PC-9 (cell line): ENCODE data around the gene CYP27C1. TPM values are rescaled to one million over a fixed set of nuclear protein-coding genes. Genes with fewer than 3 reads are reported as not detected.

Experiments
- BruUV-seq: library from RNA; stranded (reverse); fragments of 400-500 nt; replicated peaks from 2 replicates; lab custom pipeline; 2021; lab: Mats Ljungman, UMichigan
- CTCF ChIA-PET: fragments of 300-600 bp; sonication (Branson Sonifier 250); formaldehyde crosslinking; loops from one replicate; lab custom pipeline; 2022; ENCODE audit warnings: antibody characterized with exemption; lab: Charles Lee
- POLR2A ChIA-PET: fragments of 300-600 bp; sonication (Branson Sonifier 250); formaldehyde crosslinking; loops from one replicate; lab custom pipeline; 2022; ENCODE audit warnings: antibody characterized with exemption; ENCODE audit not compliant: unreplicated experiment; lab: Charles Lee
- DNase-seq, 2 experiments: peaks; one replicate each; pipeline versions ENCODE4 v3.0.0 to v3.0.0-alpha.2; 2015 to 2022; ENCODE audit warnings: mixed read lengths in 1 of 2
- H2AFZ ChIP-seq: fragments of 200-600 bp; sonication (generic); 2 replicates; pipeline ENCODE4 v1.8.1; 2017; ENCODE audit warnings: antibody characterized with exemption
- H3F3A ChIP-seq: fragments of 200-600 bp; sonication (generic); 2 replicates; pipeline ENCODE4 v1.8.1; 2017; ENCODE audit warnings: antibody characterized with exemption, mild to moderate bottlenecking, low read depth; ENCODE audit not compliant: insufficient read depth
- H3K27ac ChIP-seq: fragments of 200-600 bp; sonication (generic); 2 replicates; pipeline ENCODE4 v1.6.1; 2016; ENCODE audit warnings: mixed run types
- H3K27me3 ChIP-seq: fragments of 200-600 bp; sonication (generic); 2 replicates; pipeline ENCODE4 v1.6.1; 2016; ENCODE audit warnings: low read depth, mixed run types; ENCODE audit not compliant: insufficient read depth
- H3K36me3 ChIP-seq: fragments of 200-600 bp; sonication (generic); 2 replicates; pipeline ENCODE4 v1.6.1; 2016; ENCODE audit warnings: low read depth, mixed run types
- H3K4me1 ChIP-seq: fragments of 200-600 bp; sonication (generic); replicated peaks from 2 replicates; pipeline ENCODE4 v1.6.1; 2016; ENCODE audit warnings: mixed run types; ENCODE audit not compliant: insufficient read depth
- H3K4me2 ChIP-seq: fragments of 200-600 bp; sonication (generic); 2 replicates; pipeline ENCODE4 v1.6.1; 2017; ENCODE audit warnings: mixed run types
- H3K4me3 ChIP-seq: fragments of 200-600 bp; sonication (generic); 2 replicates; pipeline ENCODE4 v1.6.1; 2016; ENCODE audit warnings: mixed run types
- H3K79me2 ChIP-seq: fragments of 200-600 bp; sonication (generic); 2 replicates; pipeline ENCODE4 v1.6.1; 2017; ENCODE audit warnings: low read depth, mixed run types
- H3K9me2 ChIP-seq: fragments of 200-600 bp; sonication (generic); 2 replicates; pipeline ENCODE4 v1.8.1; 2017; ENCODE audit warnings: mild to moderate bottlenecking; ENCODE audit not compliant: insufficient read depth
- H3K9me3 ChIP-seq: fragments of 200-600 bp; sonication (generic); 2 replicates; pipeline ENCODE4 v1.8.1; 2016; ENCODE audit warnings: low read depth; ENCODE audit not compliant: insufficient read depth
- H4K20me1 ChIP-seq: fragments of 200-600 bp; sonication (generic); 2 replicates; pipeline ENCODE4 v1.8.1; 2017; ENCODE audit not compliant: insufficient read depth
- EZH2 ChIP-seq: fragments of 200-600 bp; sonication (generic); IDR thresholded peaks from 2 replicates; pipeline ENCODE4 v1.8.0; 2017; ENCODE audit warnings: antibody characterized with exemption, low read depth
- intact Hi-C: fragments of 100-400 bp; cut with micrococcal nuclease; formaldehyde crosslinking; loops from one replicate; pipeline ENCODE4 v1.10.0; 2022; ENCODE audit not compliant: unreplicated experiment
- total RNA-seq: library from RNA; stranded (reverse); gene quantifications from 2 replicates; pipeline ENCODE4 v1.2.3, GENCODE V29; 2021
- TF ChIP-seq, protein P1 (sequence below): fragments of 200-600 bp; sonication (generic); conservative IDR thresholded peaks from 2 replicates; pipeline ENCODE4 v1.6.1; 2017; ENCODE audit warnings: mixed run types, antibody characterized with exemption, mild to moderate bottlenecking, moderate library complexity

Gene CYP27C1
- total RNA-seq, 1 experiment from 2014 or later: 0.94 TPM

- no peak overlapping the region for H3K4me3 ChIP-seq
- no peak for TF ChIP-seq EZH2
- TF ChIP-seq, protein P1, sequence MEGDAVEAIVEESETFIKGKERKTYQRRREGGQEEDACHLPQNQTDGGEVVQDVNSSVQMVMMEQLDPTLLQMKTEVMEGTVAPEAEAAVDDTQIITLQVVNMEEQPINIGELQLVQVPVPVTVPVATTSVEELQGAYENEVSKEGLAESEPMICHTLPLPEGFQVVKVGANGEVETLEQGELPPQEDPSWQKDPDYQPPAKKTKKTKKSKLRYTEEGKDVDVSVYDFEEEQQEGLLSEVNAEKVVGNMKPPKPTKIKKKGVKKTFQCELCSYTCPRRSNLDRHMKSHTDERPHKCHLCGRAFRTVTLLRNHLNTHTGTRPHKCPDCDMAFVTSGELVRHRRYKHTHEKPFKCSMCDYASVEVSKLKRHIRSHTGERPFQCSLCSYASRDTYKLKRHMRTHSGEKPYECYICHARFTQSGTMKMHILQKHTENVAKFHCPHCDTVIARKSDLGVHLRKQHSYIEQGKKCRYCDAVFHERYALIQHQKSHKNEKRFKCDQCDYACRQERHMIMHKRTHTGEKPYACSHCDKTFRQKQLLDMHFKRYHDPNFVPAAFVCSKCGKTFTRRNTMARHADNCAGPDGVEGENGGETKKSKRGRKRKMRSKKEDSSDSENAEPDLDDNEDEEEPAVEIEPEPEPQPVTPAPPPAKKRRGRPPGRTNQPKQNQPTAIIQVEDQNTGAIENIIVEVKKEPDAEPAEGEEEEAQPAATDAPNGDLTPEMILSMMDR: no peak; the same call in 1 of the 2 replicates
- ChIA-PET CTCF (interaction anchor here (0.7 kb wide), 2 partner anchors 9 to 106 kb away, joined by 3 to 4 read pairs; no protein-coding TSS in a partner anchor), POLR2A (interaction anchor here (0.7 kb wide), 1 partner anchor 74 kb away, joined by 4 read pairs; no protein-coding TSS in a partner anchor)
- H4K20me1 ChIP-seq: no peaks in the 10 kb centered on the region
- H3K36me3 ChIP-seq: no peaks in the 10 kb centered on the region
- H3K9me2 ChIP-seq: no peaks in the 10 kb centered on the region
- intact Hi-C loops: no loop called here
- peaks cover 54% of the 10 kb centered on the region for H3K4me1 ChIP-seq
- no peaks in the 10 kb centered on the region for H3K79me2 ChIP-seq
- H3K9me3 ChIP-seq: peaks cover 8% of the 10 kb centered on the region; the same call in 1 of the 2 replicates
- no peak for DNase-seq
- H3K27ac ChIP-seq: peak overlapping the region; percentile 78
- peak overlapping the region; percentile 68 for H2AFZ ChIP-seq
- no TSS peak for BruUV-seq
- H3F3A ChIP-seq: peaks cover 13% of the 10 kb centered on the region
- no peaks in the 10 kb centered on the region for H3K27me3 ChIP-seq
- H3K4me2 ChIP-seq: no peak overlapping the region
These were observed 76.0 kb downstream of the CYP27C1 start for GRCh38 chr2:127143841-127144782.

DNA sequence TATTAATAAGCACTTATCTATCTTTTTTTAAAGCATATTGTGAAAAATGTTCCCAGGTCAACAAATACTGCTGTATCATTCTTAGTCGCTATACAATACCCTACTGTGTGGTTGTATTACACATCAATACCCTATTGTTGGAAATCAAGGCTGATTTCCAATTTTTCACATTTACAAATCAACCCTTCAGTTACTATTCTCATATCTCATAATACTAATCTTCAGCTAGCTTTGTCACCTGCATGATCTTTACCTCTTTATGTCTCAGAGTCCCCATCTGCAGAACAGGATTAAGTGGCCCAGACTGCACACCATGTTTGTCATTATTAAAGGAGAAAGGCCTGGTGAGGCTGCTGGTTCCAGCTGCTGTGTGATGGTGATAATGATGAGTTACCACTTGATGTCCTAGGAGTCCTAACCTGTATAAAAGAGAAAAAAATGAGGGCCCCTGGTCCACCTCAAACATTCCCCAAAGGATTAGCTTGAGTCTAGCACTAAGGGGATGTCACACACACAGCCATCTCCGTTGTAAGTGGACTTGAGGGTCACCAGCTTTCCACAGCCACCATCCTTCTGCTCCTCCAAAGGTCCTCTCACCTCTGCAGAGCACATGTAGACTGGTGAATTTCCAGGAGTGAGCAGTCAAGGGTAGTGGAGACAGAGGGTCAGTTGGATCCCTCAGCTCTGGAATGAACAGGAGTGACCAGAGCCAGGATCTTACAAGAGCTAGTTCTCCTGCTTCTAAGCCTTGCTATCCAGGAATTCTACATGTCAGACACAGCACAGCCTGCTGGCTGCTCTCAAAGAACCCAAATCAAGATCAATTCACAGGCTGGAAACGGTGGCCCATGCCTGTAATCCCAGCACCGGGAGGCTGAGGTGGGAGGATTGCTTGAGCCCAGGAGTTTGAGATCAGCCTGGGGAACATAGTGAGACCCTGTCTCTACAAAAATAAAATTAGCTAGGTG lies 77.2 kb downstream of the CYP27C1 start:
- Histone ChIP-seq H4K20me1 (no peaks in the 10 kb centered on the region), H3K79me2 (no peaks in the 10 kb centered on the region), H3K4me3 (no peak overlapping the region), H3K36me3 (no peaks in the 10 kb centered on the region), H3K4me1 (peaks cover 43% of the 10 kb centered on the region), H3K9me3 (peaks cover 3% of the 10 kb centered on the region; the same call in 1 of the 2 replicates), H2AFZ (no peak overlapping the region), H3K9me2 (no peaks in the 10 kb centered on the region), H3K27me3 (no peaks in the 10 kb centered on the region), H3K27ac (peak overlapping the region; percentile 78; the same call in 1 of the 2 replicates), H3F3A (peaks cover 4% of the 10 kb centered on the region; the same call in 1 of the 2 replicates), H3K4me2 (no peak overlapping the region)
- BruUV-seq: no TSS peak
- intact Hi-C loops: no loop called here
- POLR2A ChIA-PET: no interaction called here
- TF ChIP-seq, protein P1: no peak
- no peak for TF ChIP-seq EZH2
- CTCF ChIA-PET: interaction anchor here (0.7 kb wide), 1 partner anchor 11 kb away, joined by 4 read pairs; no protein-coding TSS in a partner anchor
- DNase-seq: no peak

DNA sequence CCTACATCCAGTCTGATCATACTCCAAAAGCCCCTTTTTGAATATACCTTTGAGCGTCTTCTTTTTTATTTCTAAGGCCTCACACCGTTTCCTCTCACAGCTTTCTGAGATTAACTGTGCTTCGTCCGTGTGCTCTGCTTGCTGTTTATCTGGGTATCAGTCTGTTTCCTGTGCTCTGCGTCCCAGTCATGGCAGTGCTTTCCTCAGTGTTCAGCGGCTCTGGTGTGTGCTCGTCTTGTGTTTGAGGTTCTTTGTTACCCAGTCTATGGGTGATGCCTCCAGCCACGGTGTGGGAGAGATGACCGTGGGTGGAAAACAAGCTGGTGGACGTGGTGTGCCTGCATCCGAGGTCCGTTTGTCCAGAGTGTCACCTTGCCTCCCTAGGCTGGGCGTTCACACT lies 79.6 kb downstream of the CYP27C1 start:
- intact Hi-C loops: no loop called here
- no peaks in the 10 kb centered on the region for H3K9me2 ChIP-seq
- peaks cover 19% of the 10 kb centered on the region for H3K4me1 ChIP-seq
- no TSS peak for BruUV-seq
- H3K27me3 ChIP-seq: no peaks in the 10 kb centered on the region
- DNase-seq: no peak
- H3K4me2 ChIP-seq: no peak overlapping the region
- H4K20me1 ChIP-seq: no peaks in the 10 kb centered on the region
- ChIA-PET POLR2A (no interaction called here), CTCF (no interaction called here)
- H2AFZ ChIP-seq: no peak overlapping the region
- H3K27ac ChIP-seq: no peak overlapping the region
- no peaks in the 10 kb centered on the region for H3K79me2 ChIP-seq
- H3K9me3 ChIP-seq: peaks cover 3% of the 10 kb centered on the region; the same call in 1 of the 2 replicates
- no peaks in the 10 kb centered on the region for H3K36me3 ChIP-seq
- TF ChIP-seq, protein P1: no peak
- TF ChIP-seq EZH2: no peak
- no peaks in the 10 kb centered on the region; the same call in 1 of the 2 replicates for H3F3A ChIP-seq
- no peak overlapping the region for H3K4me3 ChIP-seq
